Ishikawa (cell line): ENCODE measurements around the gene CKLF.

Experiments used
- CEBPB ChIP-seq: IDR thresholded peaks from 2 replicates; pipeline ENCODE4 v1.6.1; 2012
- CREB1 ChIP-seq: IDR thresholded peaks from 2 replicates; pipeline ENCODE4 v1.6.1; 2012; ENCODE audit warnings: low read depth
- EGR1 ChIP-seq: IDR thresholded peaks from 2 replicates; pipeline ENCODE4 v1.6.1; 2012
- EP300 ChIP-seq: IDR thresholded peaks from 2 replicates; pipeline ENCODE4 v1.6.1; 2012; ENCODE audit warnings: borderline replicate concordance
- MAX ChIP-seq: IDR thresholded peaks from 2 replicates; pipeline ENCODE4 v1.6.1; 2012
- NFIC ChIP-seq: IDR thresholded peaks from 2 replicates; pipeline ENCODE4 v1.6.1; 2012
- RAD21 ChIP-seq: IDR thresholded peaks from 2 replicates; pipeline ENCODE4 v1.6.1; 2012; ENCODE audit warnings: low read depth
- REST ChIP-seq: IDR thresholded peaks from 2 replicates; pipeline ENCODE4 v1.6.1; 2012; ENCODE audit warnings: low read depth, mild to moderate bottlenecking
- TAF1 ChIP-seq: IDR thresholded peaks from 2 replicates; pipeline ENCODE4 v1.6.1; 2012; ENCODE audit warnings: low read depth, mild to moderate bottlenecking
- TEAD4 ChIP-seq: IDR thresholded peaks from 2 replicates; pipeline ENCODE4 v1.6.1; 2012
- USF1 ChIP-seq: IDR thresholded peaks from 2 replicates; pipeline ENCODE4 v1.6.1; 2012
- YY1 ChIP-seq: IDR thresholded peaks from 2 replicates; pipeline ENCODE4 v1.6.1; 2012; ENCODE audit warnings: low read depth

- TF ChIP-seq REST = no peak
- no peak for TF ChIP-seq MAX
- no peak for TF ChIP-seq USF1
- TF ChIP-seq NFIC = no peak
- no peak for TF ChIP-seq TAF1
- TF ChIP-seq EP300 = no peak
- no peak for TF ChIP-seq EGR1
- no peak for TF ChIP-seq CREB1
- TF ChIP-seq YY1 = no peak
- no peak for TF ChIP-seq CEBPB
- no peak for TF ChIP-seq RAD21
- TF ChIP-seq TEAD4 = no peak
These were observed 42.4 kb downstream of the CKLF start for GRCh38 chr16:66594739-66595138.
